OCI-LY1 (cell line): Measurements from ENCODE around the gene SH3BP4.

Experiments
- H2AFZ ChIP-seq: fragments of 200-600 bp; sonication (generic), shearing (Covaris generic); 2 replicates; pipeline ENCODE4 v1.6.0; 2014; ENCODE audit warnings: antibody characterized with exemption, mild to moderate bottlenecking, low read length
- H3F3A ChIP-seq: fragments of 200-600 bp; sonication (generic), shearing (Covaris generic); 2 replicates; pipeline ENCODE4 v1.6.0; 2014; ENCODE audit warnings: mild to moderate bottlenecking, antibody characterized with exemption, low read length, moderate library complexity; ENCODE audit not compliant: insufficient read depth
- H3K27ac ChIP-seq: fragments of 200-600 bp; sonication (generic); 2 replicates; pipeline ENCODE4 v1.5.1; 2014; ENCODE audit warnings: low read length, mixed run types, mild to moderate bottlenecking, low read depth; ENCODE audit not compliant: poor library complexity, severe bottlenecking
- H3K27me3 ChIP-seq: fragments of 200-600 bp; sonication (generic); 2 replicates; pipeline ENCODE4 v1.6.0; 2014; ENCODE audit warnings: antibody characterized with exemption, mild to moderate bottlenecking, low read length, moderate library complexity; ENCODE audit not compliant: insufficient read depth
- H3K36me3 ChIP-seq: fragments of 200-600 bp; sonication (generic); 2 replicates; pipeline ENCODE4 v1.6.1; 2014; ENCODE audit warnings: mild to moderate bottlenecking, antibody characterized with exemption, low read length, moderate library complexity, mixed read lengths; ENCODE audit not compliant: insufficient read depth
- H3K4me1 ChIP-seq: fragments of 200-600 bp; sonication (generic); 2 replicates; pipeline ENCODE4 v1.5.1; 2014; ENCODE audit warnings: mild to moderate bottlenecking, low read length, moderate library complexity; ENCODE audit not compliant: insufficient read depth, severe bottlenecking
- H3K4me2 ChIP-seq: fragments of 200-600 bp; sonication (generic), shearing (Covaris generic); 2 replicates; pipeline ENCODE4 v1.6.1; 2014; ENCODE audit warnings: low read length
- H3K4me3 ChIP-seq: fragments of 200-600 bp; sonication (generic); 2 replicates; pipeline ENCODE4 v1.5.1; 2014; ENCODE audit warnings: low read length, low read depth, mild to moderate bottlenecking, mixed read lengths; ENCODE audit not compliant: poor library complexity, severe bottlenecking
- H3K79me2 ChIP-seq: fragments of 200-600 bp; shearing (Covaris generic); 2 replicates; pipeline ENCODE4 v1.6.1; 2016; ENCODE audit warnings: mixed run types, low read length, mixed read lengths; ENCODE audit not compliant: insufficient read depth
- H3K9ac ChIP-seq: fragments of 200-600 bp; sonication (generic), shearing (Covaris generic); 2 replicates; pipeline ENCODE4 v1.6.1; 2014; ENCODE audit warnings: mild to moderate bottlenecking, low read length, mixed read lengths
- H3K9me2 ChIP-seq: fragments of 200-600 bp; sonication (generic), shearing (Covaris generic); 2 replicates; pipeline ENCODE4 v1.6.1; 2014; ENCODE audit warnings: low read depth, mild to moderate bottlenecking, low read length, mixed read lengths
- H3K9me3 ChIP-seq: fragments of 200-600 bp; shearing (Covaris generic); 2 replicates; pipeline ENCODE4 v1.6.1; 2014; ENCODE audit warnings: low read length, mixed read lengths
- H4K20me1 ChIP-seq: fragments of 200-600 bp; sonication (generic), shearing (Covaris generic); 2 replicates; pipeline ENCODE4 v1.6.0; 2016; ENCODE audit warnings: mild to moderate bottlenecking, low read length; ENCODE audit not compliant: insufficient read depth
- EZH2 ChIP-seq: fragments of 200-600 bp; sonication (generic), shearing (Covaris generic); IDR thresholded peaks from 2 replicates; pipeline ENCODE4 v1.8.0; 2017; ENCODE audit warnings: borderline replicate concordance, mixed run types, mild to moderate bottlenecking, antibody characterized with exemption, low read length, moderate library complexity, mixed read lengths
- TF ChIP-seq, protein P1 (sequence below): fragments of 200-600 bp; sonication (generic), shearing (Covaris generic); IDR thresholded peaks from 2 replicates; pipeline ENCODE4 v1.5.1; 2017; ENCODE audit warnings: mild to moderate bottlenecking, antibody characterized with exemption, low read length, moderate library complexity, mixed read lengths

SH3BP4 gene

DNA sequence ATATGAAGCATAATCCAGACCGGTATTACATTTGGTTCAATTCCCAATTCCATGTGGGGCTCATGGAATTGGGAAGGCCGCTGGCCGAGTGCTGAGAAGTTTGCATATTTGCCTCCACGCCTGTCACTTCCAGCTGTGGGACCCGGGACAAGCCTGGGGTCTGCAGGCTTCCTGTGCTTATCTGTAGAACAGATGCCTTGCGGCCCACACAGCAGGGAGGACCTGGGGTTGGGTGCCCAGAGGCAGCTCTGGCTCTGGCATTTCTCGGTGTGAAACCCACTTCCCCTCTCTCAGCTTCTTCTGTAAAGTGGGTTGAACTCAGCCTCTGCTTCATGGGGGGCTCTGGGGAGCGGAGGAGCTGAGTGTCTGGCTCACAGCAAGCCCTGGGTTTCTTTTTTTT is 97.9 kb downstream of the SH3BP4 start:
- H3K27ac ChIP-seq = no peak overlapping the region
- H3K4me1 ChIP-seq = no peaks in the 10 kb centered on the region
- H3F3A ChIP-seq = no peaks in the 10 kb centered on the region
- no peak overlapping the region for H3K4me2 ChIP-seq
- H3K4me3 ChIP-seq = no peak overlapping the region
- no peak for TF ChIP-seq EZH2
- TF ChIP-seq, protein P1, sequence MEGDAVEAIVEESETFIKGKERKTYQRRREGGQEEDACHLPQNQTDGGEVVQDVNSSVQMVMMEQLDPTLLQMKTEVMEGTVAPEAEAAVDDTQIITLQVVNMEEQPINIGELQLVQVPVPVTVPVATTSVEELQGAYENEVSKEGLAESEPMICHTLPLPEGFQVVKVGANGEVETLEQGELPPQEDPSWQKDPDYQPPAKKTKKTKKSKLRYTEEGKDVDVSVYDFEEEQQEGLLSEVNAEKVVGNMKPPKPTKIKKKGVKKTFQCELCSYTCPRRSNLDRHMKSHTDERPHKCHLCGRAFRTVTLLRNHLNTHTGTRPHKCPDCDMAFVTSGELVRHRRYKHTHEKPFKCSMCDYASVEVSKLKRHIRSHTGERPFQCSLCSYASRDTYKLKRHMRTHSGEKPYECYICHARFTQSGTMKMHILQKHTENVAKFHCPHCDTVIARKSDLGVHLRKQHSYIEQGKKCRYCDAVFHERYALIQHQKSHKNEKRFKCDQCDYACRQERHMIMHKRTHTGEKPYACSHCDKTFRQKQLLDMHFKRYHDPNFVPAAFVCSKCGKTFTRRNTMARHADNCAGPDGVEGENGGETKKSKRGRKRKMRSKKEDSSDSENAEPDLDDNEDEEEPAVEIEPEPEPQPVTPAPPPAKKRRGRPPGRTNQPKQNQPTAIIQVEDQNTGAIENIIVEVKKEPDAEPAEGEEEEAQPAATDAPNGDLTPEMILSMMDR = no peak
- no peaks in the 10 kb centered on the region for H4K20me1 ChIP-seq
- no peak overlapping the region for H3K9ac ChIP-seq
- no peaks in the 10 kb centered on the region for H3K27me3 ChIP-seq
- H2AFZ ChIP-seq = no peak overlapping the region
- no peaks in the 10 kb centered on the region for H3K36me3 ChIP-seq
- H3K9me3 ChIP-seq = no peaks in the 10 kb centered on the region
- H3K9me2 ChIP-seq = no peaks in the 10 kb centered on the region
- no peaks in the 10 kb centered on the region for H3K79me2 ChIP-seq

DNA sequence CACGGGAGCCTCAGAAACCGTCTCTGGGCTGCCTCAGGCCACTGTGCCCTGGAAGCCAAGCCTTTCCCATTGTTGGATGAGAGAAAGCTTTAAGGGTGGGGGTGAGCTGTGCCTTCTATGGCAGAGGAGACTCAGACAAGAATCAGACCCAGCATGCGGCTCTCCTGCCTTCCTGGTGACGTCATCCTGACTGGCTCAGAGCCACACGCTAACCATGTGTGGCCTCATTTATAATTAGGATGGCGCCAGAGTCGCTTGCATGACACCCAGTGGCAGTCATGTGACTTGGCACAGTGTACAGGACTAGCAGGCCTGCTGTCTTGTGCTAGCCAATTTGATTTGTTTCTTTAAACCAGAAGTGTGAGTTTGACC is 99.1 kb downstream of the SH3BP4 start:
- H3F3A ChIP-seq = no peaks in the 10 kb centered on the region
- no peaks in the 10 kb centered on the region for H3K27me3 ChIP-seq
- no peak overlapping the region for H3K4me3 ChIP-seq
- no peaks in the 10 kb centered on the region for H3K36me3 ChIP-seq
- H3K9me3 ChIP-seq = no peaks in the 10 kb centered on the region
- H3K4me1 ChIP-seq = no peaks in the 10 kb centered on the region
- no peaks in the 10 kb centered on the region for H3K79me2 ChIP-seq
- H3K27ac ChIP-seq = no peak overlapping the region
- TF ChIP-seq, protein P1 = no peak
- no peak for TF ChIP-seq EZH2
- no peak overlapping the region for H2AFZ ChIP-seq
- no peaks in the 10 kb centered on the region for H4K20me1 ChIP-seq
- H3K9ac ChIP-seq = no peak overlapping the region
- H3K4me2 ChIP-seq = no peak overlapping the region
- no peaks in the 10 kb centered on the region for H3K9me2 ChIP-seq

- H3K4me1 ChIP-seq = no peaks in the 10 kb centered on the region
- H3K4me2 ChIP-seq = no peak overlapping the region
- no peak overlapping the region for H3K4me3 ChIP-seq
- no peaks in the 10 kb centered on the region for H3K36me3 ChIP-seq
- TF ChIP-seq, protein P1 = no peak
- no peak for TF ChIP-seq EZH2
- H3K27ac ChIP-seq = no peak overlapping the region
- H4K20me1 ChIP-seq = no peaks in the 10 kb centered on the region
- no peaks in the 10 kb centered on the region for H3K79me2 ChIP-seq
- no peaks in the 10 kb centered on the region for H3K9me2 ChIP-seq
- no peaks in the 10 kb centered on the region for H3F3A ChIP-seq
- H3K9me3 ChIP-seq = no peaks in the 10 kb centered on the region
- no peak overlapping the region for H3K9ac ChIP-seq
- no peak overlapping the region for H2AFZ ChIP-seq
- H3K27me3 ChIP-seq = no peaks in the 10 kb centered on the region
These were observed 99.8 kb downstream of the SH3BP4 start for GRCh38 chr2:235051436-235052260.
